ENCODE measurements around the gene SIK3. TPM values are rescaled to one million over a fixed set of nuclear protein-coding genes. Genes with fewer than 3 reads are reported as not detected.

Gene SIK3
- total and polyA plus RNA-seq, 11 donors = 11.8 to 67.4 (median 38.1) TPM

DNA sequence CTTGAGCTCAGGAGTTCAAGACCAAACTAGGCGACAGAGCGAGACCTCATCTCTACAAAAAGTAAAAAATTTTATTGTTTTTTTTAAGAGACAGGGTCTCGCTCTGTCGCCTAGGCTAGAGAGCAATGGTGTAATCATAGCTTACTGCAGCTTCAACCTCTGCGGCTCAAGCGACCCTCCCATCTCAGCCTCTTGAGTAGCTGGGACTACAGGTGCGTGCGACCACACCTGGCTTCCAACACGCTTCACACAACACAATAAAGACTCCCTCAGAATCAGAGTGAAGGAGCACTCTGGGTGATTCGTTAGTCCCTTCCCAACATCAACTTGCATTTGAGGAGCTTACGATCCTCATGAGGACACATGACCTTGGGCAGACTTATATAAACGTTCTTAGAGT is 181.3 kb downstream of the SIK3 start:
- H3K27me3 ChIP-seq = no peaks in the 10 kb centered on the region
- no peak overlapping the region for H3K4me3 ChIP-seq
- peaks cover 0 to 13% (median under 1%) of the 10 kb centered on the region in 9 donors for H3K36me3 ChIP-seq
- H3K4me1 ChIP-seq = peaks cover 0 to 29% (median 8%) of the 10 kb centered on the region in 12 donors
- H3K27ac ChIP-seq = no peak overlapping the region
- ATAC-seq (no peak), DNase-seq (no peak)
- no peaks in the 10 kb centered on the region for H3K9me3 ChIP-seq
- WGBS, 4 donors = 89 to 97% (median 97%) methylated on average over 12 of the region's 12 CpGs
- TF ChIP-seq, protein P1, sequence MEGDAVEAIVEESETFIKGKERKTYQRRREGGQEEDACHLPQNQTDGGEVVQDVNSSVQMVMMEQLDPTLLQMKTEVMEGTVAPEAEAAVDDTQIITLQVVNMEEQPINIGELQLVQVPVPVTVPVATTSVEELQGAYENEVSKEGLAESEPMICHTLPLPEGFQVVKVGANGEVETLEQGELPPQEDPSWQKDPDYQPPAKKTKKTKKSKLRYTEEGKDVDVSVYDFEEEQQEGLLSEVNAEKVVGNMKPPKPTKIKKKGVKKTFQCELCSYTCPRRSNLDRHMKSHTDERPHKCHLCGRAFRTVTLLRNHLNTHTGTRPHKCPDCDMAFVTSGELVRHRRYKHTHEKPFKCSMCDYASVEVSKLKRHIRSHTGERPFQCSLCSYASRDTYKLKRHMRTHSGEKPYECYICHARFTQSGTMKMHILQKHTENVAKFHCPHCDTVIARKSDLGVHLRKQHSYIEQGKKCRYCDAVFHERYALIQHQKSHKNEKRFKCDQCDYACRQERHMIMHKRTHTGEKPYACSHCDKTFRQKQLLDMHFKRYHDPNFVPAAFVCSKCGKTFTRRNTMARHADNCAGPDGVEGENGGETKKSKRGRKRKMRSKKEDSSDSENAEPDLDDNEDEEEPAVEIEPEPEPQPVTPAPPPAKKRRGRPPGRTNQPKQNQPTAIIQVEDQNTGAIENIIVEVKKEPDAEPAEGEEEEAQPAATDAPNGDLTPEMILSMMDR (IDR thresholded peaks at IDR 0.05) = no peak
- TF ChIP-seq POLR2A (IDR thresholded peaks at IDR 0.05) = no peak
- intact Hi-C loops (cut with DNase I) = no loop called here

DNA sequence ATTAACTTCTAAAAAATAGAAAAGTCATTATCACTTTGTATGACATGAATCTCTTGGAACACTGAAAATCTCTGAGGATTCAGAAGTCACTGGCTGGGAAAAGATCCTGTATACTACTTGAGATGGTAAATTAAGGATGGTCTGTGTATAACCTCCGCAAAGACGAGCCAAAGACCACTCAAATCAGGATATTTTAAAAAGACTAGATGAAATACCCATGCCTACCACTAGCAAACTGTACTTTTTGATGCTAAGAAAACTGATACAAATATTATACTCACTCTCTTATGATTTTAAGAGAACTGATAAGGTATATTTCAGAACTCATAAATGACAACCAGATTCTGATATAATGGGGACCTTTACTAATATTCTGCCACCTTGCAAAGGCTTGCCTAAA is 182.2 kb downstream of the SIK3 start:
- peaks cover 0 to 32% (median 8%) of the 10 kb centered on the region in 12 donors for H3K4me1 ChIP-seq
- H3K27ac ChIP-seq = no peak overlapping the region
- no peaks in the 10 kb centered on the region for H3K9me3 ChIP-seq
- TF ChIP-seq, protein P1 (IDR thresholded peaks at IDR 0.05) = no peak
- TF ChIP-seq POLR2A (IDR thresholded peaks at IDR 0.05) = no peak
- peaks cover 0 to 7% (median 0%) of the 10 kb centered on the region in 9 donors for H3K36me3 ChIP-seq
- WGBS, 4 donors = 96 to 100% (median 99%) methylated on average over 2 of the region's 2 CpGs
- H3K4me3 ChIP-seq = no peak overlapping the region
- intact Hi-C loops (cut with DNase I) = no loop called here
- no peak for DNase-seq
- ATAC-seq = no peak
- H3K27me3 ChIP-seq = no peaks in the 10 kb centered on the region

DNA sequence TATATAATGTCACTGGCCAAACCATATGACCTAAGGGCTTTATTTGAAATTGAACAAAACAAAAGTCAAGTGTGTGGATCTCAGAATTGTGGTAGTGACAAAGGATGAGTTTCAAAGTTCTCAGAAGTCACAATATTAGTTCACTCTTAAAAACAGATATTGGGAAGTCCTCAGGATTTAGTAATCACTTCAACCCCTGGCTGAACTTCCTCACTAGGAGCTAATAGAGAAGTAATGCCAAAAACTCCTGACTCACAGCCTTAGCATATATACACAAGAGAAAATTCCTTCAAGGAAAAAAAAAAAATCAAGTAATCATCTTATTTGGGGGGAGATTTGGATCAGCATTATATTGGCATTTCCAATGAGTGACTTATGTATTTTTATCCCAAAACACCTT is 185.2 kb downstream of the SIK3 start:
- Histone ChIP-seq H3K27me3 (no peaks in the 10 kb centered on the region), H3K9me3 (no peaks in the 10 kb centered on the region), H3K27ac (peak overlapping the region in 2 of 12 donors; percentile 27 to 64), H3K4me3 (no peak overlapping the region), H3K36me3 (no peaks in the 10 kb centered on the region), H3K4me1 (peaks cover 0 to 51% (median 0%) of the 10 kb centered on the region in 12 donors)
- intact Hi-C loops (cut with DNase I) = no loop called here
- DNase-seq (no peak), ATAC-seq (peak in 3 of 4 donors; percentile 49 to 72 (median 51))
- no peak for TF ChIP-seq POLR2A (IDR thresholded peaks at IDR 0.05)
- TF ChIP-seq, protein P1 (IDR thresholded peaks at IDR 0.05) = no peak

DNA sequence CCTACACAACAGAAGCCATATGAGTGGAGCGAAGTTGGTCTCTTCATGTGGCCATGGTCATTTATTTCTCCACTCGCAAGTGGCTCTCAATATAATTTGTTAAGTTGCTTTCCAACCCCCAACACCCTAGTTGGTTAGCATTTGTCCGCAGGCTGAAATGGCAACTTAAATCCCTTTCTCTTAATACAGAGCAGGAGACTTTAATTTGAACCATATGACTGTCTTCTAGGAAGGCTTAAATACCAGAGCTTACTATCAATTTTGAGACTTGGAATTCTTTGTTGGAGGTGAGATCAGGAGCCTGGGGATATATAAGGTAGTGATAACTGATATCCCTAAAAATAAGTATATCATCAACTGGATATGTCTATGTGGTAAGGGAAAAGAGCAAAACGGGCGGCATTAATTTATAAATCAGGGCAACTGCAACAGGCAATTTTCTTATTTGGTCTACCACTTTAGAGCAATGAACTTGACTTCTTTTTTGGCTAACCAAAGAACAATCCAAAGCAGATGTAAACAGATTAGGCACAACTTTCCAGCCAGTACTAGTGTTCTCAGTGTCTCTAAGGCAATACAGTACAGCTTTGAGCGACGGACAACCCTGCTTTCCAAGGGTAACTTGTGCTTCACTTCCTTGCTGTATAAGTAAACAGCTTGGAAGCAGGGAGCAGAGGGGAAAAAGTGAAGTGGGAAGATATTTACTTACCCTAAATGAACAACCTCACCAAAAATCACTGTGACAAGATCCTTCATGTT is 186.1 kb downstream of the SIK3 start:
- no peaks in the 10 kb centered on the region for H3K9me3 ChIP-seq
- no peak for TF ChIP-seq POLR2A (IDR thresholded peaks at IDR 0.05)
- TF ChIP-seq, protein P1 (IDR thresholded peaks at IDR 0.05) = no peak
- 91 to 95% (median 94%) methylated on average over 7 of the region's 7 CpGs for WGBS, 4 donors
- ATAC-seq (no peak), DNase-seq (no peak)
- intact Hi-C loops (cut with DNase I) = no loop called here
- no peak overlapping the region for H3K4me3 ChIP-seq
- H3K27ac ChIP-seq = peak overlapping the region in 2 of 12 donors; percentile 27 to 64
- peaks cover 0 to 52% (median 0%) of the 10 kb centered on the region in 12 donors for H3K4me1 ChIP-seq
- no peaks in the 10 kb centered on the region for H3K27me3 ChIP-seq
- no peaks in the 10 kb centered on the region for H3K36me3 ChIP-seq

All from heart left ventricle (tissue), 16 donors.